ENCODE results near the gene DIPK2A.
A peak's percentile ranks its signal among the peaks of the same experiment; 100 is the strongest.

The DIPK2A gene, protein sequence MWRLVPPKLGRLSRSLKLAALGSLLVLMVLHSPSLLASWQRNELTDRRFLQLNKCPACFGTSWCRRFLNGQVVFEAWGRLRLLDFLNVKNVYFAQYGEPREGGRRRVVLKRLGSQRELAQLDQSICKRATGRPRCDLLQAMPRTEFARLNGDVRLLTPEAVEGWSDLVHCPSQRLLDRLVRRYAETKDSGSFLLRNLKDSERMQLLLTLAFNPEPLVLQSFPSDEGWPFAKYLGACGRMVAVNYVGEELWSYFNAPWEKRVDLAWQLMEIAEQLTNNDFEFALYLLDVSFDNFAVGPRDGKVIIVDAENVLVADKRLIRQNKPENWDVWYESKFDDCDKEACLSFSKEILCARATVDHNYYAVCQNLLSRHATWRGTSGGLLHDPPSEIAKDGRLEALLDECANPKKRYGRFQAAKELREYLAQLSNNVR

DNA sequence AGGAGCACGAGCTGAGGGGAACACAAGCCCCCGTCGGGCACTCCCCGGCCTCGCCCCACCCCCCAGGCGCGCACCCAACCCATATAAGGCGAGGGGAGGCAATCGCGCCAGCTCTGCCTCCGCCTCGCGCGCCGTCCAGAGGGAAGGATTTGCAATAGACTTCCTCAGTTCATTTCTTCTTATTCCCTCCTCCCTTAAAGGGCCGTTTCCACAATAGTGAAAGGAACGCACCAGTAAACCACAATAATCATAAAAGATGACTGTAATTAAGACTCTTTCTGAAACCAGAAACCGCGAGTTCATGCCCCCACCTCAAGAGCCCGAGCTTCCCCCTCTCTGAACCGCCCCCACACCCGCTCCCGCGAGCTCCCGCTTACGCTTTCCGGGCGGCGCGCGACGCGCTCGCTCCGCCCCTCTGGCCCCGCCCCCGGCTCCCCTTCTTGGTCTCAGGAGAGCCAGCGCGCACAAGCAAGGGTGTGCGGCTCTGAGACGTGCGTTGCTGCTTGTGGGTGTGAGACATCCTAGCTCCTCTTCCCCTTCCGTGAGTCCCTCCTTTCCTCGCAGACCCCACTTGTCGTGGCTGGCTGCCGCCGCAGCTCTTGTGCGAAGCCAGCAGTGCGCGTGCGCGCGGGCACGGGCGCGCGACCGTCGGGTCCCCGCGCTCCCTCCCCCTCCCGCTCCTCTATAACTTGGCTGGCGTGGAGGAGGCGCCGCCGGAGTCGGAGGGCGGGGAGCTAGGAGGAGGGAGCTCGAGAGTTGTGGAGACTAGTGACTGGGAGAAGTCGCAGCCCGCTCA lies at the start of gene DIPK2A:
Gene DIPK2A, plus strand, starts transcription at position 465 of the 796 bp plus-strand sequence. CDS start 510 bp downstream, outside the sequence.
- DNase-seq, result peak; percentile 97

GRCh38 chr3:143924522-143925285 lies 46.9 kb upstream of the DIPK2A start:
- DNase-seq, result no peak

GRCh38 chr3:143928056-143928455 lies 43.6 kb upstream of the DIPK2A start:
- DNase-seq, result no peak

GRCh38 chr3:143928541-143929255 lies 42.9 kb upstream of the DIPK2A start:
- no peak for DNase-seq

DNA sequence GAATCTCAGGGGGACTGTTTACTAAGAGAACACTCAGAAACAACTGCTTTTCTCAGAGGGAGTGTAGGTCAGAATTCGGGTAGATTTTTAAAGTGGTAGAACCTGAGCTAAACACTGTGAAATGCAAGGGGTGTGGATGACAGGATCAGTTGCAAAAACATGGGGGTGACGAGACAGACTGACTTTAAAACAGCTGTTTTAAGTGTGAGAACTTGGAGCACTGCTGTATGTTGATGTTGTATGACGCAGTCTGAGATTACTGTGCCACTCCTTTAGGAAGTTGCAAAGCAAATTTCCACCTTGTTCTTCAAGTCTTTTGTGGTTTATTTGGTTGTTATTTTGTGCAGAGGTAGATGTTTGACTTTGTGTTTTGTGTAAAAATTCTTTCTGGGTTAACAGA lies 36.8 kb upstream of the DIPK2A start:
- DNase-seq, result no peak

- no peak for DNase-seq
Observed at GRCh38 chr3:143935678-143936077, 35.9 kb upstream of the DIPK2A start.

GRCh38 chr3:143950810-143951209 lies 20.8 kb upstream of the DIPK2A start:
- DNase-seq, result no peak

DNA sequence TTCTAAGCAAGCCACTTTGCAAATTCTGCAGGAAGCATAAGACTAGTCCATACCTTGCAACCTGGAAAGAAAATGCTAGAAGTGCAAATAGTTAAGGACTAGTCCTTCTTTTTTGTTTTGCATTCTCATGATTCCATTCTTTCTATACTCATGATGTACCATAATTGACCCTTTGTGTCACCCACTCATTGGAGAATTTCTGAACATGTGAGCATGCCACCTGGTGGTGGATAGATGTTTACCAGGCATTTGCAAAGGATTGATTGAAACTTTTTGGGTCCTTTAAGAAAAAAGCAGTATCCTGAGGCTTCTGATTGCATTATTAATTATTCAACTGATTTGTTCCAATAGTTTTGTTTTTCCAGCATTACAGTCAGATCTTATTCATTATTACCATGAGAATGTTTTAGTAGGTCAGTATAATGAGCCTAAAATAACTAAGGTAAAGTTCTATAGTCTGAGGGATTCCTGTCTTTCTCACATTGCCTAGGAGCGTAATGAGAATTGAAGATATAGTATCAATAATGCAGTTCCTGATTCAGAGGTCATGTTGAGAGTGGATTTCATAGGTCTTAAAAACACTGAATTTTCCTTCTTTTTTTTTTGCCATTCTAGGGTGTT lies 20.2 kb upstream of the DIPK2A start:
- DNase-seq, result peak; percentile 70

- no peak for DNase-seq
Observed at GRCh38 chr3:143952569-143953072, 19.0 kb upstream of the DIPK2A start.

- no peak for DNase-seq
Observed at GRCh38 chr3:143955113-143955512, 16.5 kb upstream of the DIPK2A start.

DNA sequence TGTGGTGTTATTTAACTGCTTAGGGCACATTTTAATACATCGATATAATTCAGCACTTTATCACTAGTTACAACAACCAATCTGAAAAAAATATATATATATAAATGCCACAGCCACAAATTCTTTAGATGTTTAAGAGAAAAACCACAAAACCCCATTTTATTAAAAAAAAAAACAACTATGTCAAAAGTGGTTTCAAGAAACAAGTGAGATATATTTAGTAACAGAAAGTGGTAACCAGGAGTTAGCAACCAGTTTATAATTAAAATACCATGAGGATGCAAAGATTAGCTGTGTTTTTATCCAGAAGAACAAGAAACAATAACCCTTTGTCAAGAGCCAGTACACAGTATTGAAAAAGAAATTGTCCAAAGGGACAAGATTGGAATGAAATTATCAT lies 14.8 kb upstream of the DIPK2A start:
- DNase-seq, result no peak

GRCh38 chr3:143957453-143957852 lies 14.2 kb upstream of the DIPK2A start:
- no peak for DNase-seq

DNA sequence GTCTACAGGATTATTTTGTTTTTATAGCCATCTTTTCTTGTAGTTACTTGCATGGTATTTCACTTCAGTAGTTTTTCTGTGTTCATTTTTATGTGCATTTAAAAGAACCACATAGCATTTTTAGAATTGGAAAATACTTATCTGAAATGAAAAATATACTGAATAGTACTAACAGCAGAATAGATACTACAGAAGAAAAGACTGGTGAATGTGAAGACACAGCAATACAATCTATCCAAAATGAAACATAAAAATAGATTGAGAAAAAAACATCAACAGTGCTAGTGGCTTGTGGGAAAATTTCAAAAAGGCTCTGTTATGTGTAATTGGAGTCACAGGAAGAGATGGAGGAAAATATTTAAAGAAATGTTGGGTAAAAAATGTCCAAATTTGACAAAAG lies 12.7 kb upstream of the DIPK2A start:
- no peak for DNase-seq

DNA sequence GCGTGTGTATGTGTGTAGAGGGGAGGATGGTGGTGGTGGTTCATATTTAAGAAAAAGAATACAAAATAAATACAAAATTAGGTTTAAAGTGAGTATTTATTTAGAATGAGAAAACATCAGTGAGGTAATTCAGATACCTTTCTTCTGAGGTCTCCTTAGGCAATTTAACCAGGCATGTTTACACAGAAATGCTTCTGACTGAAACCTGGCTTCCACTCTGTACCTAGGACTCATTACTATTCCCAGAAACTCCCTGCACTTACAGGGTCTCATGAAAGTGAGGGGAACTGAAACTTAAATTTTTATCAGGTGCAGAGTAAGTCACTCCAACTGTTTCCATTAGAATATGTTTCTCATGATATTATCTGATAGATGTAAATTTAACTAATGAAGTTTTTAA lies 10.3 kb upstream of the DIPK2A start:
- DNase-seq, result no peak

GRCh38 chr3:143963946-143964345 lies 7.7 kb upstream of the DIPK2A start:
- DNase-seq, result no peak

DNA sequence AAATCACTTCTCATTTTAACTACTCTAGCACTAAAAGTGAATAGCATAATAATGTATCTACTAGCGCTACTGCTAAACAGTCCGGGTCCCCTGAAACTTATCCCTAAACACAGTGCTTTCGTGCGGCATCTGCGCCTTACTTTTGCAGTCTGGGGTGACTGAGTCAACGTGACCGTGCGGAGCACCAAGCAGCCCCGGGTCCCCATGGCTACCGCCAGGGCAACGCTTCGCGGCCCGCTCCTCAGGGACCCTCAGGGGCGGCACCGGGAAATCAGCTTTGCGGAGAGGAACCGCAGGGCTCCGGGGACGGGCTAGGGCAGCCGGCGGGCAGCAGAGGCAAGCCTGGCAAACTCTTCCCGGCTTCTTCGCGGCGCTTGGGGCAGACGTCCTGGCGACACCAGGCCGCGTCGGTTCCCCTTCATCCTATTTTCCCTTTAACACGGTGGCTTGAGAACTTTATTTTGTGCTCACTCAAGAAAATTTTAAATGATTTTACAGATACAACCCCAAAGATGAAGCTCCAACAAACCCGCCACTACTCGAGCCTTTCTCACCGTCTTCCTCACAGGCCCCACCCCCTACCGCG lies 757 bp upstream of the DIPK2A start:
- peak; percentile 81 for DNase-seq

- DNase-seq, result no peak
Observed at GRCh38 chr3:143972155-143972504, 507 bp downstream of the DIPK2A start.

DNA sequence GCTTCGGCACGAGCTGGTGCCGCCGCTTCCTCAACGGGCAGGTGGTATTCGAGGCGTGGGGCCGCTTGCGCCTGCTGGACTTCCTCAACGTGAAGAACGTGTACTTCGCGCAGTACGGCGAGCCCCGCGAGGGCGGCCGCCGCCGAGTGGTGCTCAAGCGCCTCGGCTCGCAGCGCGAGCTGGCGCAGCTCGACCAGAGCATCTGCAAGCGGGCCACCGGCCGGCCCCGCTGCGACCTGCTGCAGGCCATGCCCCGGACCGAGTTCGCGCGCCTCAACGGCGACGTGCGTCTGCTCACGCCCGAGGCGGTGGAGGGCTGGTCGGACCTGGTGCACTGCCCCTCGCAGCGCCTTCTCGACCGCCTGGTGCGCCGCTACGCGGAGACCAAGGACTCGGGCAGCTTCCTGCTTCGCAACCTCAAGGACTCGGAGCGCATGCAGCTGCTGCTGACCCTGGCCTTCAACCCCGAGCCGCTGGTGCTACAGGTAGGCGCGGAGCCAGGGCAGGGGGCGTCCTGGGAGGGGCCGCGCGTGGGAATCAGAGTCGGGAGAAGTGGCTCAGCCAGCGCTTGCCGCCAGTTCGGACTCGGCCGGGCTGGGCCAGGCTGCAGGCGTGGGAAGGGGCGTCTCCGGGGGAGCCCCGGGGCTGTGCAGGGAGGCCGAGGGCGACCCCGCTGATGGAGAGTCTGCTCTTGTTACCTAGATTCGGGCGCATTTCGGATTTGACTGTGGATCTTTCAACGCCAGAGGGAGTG lies 1.1 kb downstream of the DIPK2A start:
- peak; percentile 83 for DNase-seq

- peak; percentile 86 for DNase-seq
Observed at GRCh38 chr3:143973259-143974021, 1.8 kb downstream of the DIPK2A start.
